Measurements from ENCODE around the gene PDE6B.
"Not testable (repeated sequence)": the region's sequence is repeated elsewhere in the genome, so short reads cannot be mapped to it uniquely, and the experiment has no call there.

The PDE6B gene

DNA sequence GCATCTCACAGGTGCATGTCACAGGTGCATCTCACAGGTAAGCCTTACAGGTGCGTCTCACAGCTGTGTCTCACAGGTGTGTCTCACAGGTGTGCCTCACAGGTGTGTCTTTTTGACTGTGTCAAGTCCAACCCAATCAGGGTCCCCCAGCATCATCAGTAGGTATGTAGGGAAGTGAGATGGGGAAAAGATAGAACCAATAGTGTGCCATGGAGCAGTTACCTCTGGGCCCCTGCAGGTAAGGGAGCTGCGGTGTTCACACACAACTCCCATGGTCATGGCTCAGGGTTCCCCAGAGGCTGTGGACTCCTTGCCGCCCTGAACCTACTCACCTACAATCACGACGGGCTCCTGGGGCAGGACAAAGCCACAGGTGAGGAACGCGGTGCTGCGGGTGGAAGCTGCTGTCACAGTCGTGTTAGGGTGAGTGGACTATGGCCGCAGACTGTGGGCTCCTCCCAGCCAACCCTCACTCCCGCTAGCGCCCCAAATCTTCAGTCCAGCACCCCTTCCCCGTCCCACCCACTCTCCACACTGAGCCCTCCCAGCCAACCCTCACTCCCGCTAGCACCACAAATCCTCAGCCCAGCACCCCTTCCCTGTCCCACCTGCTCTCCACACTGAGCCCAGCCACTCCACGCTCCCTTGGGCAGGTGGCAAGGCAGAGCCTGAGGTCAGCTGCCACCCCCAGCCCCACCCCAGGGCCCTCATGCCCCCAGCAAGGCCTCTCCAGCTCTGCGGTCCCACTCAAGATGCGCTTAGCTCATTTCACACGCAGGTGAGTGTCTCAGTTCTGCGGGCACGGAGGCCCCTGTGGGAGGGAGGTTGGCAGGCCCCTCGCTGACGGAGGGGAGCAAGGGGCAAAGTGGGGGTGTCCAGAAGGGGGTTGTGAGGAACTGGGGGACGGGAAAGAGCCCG, 2.1 kb upstream of the PDE6B start:
- FAIRE-seq, result no peak

DNA sequence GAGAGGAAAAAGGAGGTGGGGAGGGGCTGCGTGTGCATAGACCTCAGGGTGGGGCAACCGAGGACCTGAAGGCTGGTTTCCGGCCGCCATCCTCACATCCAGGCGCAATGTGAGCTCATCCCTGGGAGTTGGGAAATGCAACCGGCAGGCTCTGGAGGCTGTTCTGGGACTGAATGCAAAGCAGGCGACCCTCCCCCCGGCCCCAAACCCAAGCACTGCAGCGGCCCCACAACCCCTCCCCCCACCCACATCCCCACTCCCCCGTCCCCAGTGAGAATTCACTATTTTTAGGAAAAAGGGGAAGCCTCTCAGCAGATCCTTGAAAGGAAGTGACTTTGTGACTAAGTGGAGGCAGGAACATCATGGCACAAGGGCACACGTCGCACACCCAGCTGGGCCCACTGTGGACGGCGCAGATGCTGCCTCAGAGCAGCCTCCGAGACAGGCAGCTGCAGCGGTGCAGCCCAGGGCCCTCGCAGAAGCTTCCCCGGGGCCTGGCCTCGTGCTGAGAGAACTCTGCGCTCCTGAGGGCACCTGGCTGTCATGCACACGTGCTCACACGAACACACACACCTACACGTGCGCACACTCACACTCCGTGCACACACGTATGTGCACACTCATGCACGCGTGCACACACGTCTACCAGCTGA, 1.3 kb upstream of the PDE6B start:
- no peak for FAIRE-seq

DNA sequence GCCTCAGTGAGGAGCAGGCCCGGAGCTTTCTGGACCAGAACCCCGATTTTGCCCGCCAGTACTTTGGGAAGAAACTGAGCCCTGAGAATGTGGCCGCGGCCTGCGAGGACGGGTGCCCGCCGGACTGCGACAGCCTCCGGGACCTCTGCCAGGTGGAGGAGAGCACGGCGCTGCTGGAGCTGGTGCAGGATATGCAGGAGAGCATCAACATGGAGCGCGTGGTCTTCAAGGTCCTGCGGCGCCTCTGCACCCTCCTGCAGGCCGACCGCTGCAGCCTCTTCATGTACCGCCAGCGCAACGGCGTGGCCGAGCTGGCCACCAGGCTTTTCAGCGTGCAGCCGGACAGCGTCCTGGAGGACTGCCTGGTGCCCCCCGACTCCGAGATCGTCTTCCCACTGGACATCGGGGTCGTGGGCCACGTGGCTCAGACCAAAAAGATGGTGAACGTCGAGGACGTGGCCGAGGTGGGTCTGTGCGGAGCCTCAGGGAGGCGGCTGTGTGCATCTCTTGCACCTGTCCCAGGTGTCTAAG, 323 bp downstream of the PDE6B start:
- no peak for FAIRE-seq

DNA sequence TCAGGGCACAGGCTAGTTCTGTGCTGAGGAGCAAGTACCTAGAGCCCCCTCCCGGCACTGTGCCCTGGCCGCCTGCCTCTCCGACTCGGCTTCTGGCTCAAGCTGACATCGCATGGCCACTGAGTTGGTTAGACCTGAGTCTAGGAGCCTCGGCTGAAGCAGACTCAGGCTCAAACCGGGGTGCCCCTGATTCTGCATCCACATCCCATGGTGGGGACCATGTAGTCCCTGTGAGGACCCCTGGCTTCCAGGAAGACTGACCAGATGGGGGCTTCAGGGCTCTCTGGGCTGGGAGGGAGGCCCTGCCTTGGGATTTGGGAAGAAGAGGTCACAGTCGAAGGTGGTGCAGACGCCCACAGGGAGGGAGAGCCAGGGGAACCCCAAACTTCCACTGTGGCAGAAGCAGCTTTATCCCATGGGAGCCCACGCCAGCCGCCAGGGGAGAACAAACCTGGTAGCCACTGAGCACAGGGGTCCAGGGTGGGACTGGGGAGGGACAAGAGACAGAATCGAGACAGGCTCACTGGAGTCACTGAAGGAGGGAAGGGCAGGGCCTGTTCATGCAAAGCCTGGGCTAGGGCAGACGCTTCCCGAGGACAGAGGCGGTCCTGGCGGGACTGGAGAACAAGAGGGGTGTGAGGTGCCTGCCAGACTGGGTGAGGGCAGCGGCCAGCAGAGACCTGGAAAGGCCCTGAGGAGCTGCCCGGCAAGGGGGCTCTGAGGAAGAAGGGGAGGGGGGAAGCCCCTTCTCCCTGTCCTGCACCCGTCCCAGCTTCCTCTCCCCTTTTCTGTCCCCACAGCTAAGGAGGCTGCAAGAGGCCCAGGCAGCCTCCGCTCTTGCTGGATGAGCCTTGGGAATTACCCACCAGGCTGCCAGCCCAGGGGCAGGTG, 1.1 kb downstream of the PDE6B start:
- FAIRE-seq, result no peak

DNA sequence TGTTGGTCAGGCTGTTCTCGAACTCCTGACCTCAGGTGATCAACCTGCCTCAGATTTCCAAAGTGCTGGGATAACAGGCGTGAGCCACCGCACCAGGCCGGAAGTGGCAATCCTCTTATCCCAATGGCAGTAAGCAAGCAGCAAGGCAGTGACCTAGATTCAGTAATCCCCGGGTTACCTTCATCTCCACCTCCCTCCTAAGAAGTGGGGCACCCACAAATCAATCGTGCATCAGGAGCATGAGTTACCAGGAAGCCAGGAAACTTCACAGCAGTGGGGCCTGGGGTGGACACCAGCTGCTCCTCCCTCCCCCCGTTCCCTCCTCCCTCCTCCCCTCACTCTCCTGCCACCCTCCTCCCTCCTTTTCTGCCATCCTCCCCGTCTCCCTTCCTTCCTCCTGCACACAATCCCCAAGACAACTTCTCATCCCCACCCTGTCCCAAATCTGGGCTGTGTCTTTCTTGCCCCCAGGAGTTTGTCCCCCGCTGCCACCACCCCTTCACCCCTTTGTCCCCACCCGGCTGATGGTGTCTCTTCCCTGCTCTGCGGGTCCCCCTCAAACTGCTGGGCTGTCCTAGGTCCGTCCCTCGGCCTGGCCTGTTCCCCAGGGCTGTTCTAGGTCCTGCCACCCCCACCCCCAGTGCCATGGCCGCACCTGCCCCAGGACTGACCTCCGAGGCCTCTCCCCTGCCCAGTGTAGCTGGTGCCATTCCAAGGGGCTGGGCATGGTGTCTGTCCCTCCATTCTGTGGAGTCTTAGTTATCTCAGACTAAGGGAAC, 2.2 kb downstream of the PDE6B start:
- no peak for FAIRE-seq

DNA sequence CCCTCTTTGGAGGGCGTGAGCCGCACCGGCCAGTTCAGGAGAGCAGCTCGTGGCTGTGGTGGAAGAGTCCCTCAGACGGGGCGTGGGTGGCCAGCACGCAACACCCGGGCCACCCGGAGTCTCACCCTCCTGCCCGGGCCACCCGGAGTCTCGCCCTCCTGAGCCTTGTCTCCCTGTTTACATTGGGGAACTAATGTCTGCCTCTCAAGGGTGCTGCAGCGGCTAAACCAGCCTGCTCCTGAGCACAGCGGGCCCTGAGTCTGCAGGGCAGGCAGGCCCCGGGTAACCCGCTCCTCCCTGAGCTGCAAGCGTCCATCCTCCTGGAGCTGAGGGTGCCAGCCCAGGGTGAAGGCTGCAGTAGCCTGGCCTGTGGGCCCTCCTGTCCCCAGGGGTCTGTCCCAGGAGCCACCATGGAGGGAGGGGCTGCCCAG, 3.0 kb downstream of the PDE6B start:
- no peak for FAIRE-seq

DNA sequence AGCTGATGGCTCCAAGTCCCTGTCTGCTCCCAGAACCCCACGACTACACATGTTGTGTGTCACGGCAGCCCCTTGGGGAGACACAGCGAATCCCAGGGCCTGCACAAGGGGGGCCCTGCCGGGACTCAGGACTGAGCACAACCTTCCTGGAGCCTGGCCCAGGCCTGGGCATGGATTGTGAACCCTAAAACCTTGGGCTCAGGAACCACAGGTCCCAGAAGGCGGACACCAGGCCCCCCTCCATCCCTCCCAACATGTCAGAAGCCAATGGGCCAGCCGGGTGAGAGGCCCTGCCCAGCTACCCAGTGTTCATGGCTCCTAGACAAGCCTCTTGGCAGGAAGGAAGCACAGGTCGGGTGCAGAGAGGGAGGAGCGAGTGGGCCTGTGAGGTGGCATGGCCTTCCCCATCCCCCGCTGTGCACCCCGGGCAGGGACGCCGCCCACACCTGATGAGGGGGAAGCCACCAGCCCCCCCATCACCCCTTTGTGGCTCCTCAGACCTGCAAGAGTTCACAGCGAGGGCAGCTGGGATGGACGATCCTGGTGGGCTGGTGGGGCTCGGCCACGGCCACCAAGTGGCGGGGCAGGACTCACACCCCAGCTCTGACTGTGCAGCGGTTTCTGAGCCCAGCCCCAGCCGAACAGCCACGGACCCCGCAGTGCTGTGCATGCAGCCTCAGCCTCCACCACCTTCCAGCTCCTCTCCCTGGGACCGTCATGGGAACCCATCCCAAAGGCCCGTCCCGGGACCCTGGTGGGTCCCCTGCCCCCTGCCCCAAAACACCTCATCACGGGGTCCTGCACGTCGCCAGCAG, 3.7 kb downstream of the PDE6B start:
- no peak for FAIRE-seq

DNA sequence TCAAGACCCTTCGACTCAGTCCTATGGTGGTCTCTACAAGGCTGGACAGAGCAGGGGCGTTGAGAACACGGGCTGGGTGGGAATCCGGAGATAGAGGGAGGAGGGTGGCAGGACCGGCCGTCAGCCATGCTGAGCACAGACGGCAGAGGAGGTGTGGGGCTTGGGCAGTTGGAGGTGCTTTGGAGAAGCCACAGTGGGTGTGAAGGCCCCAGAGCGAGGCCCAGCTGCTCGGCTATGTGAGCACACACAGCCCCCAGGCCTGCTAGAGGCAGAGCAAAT, 4.2 kb downstream of the PDE6B start:
- FAIRE-seq, result no peak

DNA sequence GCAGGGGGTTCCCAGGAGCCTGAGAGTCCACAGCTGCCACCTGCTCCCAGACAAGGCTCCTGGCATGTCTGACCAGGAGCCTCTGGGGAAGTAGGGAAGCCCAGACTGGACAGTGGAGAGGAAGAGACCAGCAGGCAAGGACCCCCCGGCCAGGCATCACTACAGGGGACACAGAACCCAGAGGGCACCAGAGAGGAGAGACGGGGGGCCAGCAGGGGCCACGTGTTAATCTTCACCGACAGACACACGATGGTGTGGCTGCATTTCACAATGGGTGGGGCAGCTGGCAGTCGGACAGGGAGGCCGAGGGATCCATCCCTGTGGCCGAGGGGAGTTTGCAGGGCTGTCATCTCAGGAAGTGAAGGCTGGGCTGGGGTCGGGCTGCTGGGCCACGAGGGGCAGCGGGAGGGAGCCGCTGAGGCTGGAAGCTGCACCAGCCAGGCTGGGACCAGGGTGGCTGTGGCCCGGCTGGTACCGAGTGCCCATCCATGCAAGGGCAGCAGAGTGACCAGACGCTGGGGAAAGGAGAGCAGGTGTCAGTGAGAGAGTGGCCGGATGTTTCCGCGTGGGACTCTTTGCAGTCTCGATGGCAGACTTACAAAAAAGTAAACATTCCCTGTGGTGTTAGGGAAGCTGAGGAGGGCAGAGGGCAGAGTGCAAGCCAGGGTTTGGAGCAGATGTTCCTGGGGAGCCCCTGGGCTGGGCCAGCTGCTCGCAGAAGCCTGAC, 4.7 kb downstream of the PDE6B start:
- no peak for FAIRE-seq

DNA sequence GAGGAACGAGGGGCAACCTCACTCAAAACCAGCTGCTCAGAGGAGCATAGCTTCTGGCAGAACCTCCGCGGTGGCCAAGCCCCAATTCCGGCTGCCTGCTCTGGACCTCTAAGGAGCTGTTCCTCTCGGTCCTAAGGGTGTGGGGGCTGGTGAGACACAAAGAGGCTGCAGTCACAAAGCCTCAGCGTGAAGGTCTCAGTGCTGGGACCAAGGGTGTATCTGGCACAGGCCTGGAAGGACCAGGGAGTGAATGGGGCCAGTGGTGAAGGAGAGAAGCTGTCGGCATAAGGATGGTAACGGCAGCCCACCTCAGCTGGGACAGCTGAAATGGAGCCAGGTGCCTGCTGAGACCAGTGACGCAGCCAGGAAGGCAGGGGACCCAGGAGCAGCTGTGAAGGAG, 5.3 kb downstream of the PDE6B start:
- FAIRE-seq, result no peak

DNA sequence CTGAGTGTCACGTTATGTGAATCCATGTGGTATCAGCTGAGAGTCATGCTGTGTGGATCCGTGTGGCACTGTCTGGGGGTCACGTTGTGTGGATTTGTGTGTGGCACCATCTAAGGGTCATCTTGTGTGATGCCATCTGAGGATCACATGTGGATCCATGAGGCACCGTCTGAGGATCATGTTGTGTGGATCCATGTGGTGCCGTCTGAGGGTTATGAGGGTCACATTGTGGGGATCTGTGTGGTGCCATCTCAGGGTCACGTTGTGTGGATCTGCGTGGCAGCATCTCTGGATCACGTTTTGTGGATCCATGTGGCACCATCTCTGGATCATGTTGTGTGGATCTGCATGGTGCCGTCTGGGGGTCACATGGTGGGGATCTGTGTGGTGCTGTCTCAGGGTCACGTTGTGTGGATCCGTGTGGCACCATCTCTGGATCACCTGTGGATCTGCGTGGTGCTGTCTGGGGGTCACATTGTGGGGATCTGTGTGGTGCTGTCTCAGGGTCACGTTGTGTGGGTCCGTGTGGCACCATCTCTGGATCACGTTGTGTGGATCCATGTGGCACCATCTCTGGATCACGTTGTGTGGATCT, 6.9 kb downstream of the PDE6B start:
- no peak for FAIRE-seq

DNA sequence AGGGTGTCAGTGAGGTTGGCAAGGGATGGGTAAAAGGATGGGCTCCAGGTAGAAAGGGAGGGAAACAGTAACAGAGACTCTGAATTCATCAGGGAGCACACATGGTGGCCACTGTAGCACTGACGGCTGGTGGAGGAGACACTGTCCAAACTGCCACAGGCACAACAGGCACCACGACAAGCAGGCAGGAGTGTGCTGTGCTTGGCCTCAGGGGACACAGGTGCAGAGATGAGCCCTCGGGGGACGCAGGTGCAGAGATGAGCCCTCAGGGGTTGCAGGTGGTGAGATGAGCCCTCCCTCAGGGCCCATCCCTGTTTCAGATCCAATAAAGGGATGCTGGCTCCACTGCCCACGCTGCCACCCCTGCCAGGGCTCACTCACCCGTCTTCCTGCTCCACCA, 7.6 kb downstream of the PDE6B start:
- no peak for FAIRE-seq

DNA sequence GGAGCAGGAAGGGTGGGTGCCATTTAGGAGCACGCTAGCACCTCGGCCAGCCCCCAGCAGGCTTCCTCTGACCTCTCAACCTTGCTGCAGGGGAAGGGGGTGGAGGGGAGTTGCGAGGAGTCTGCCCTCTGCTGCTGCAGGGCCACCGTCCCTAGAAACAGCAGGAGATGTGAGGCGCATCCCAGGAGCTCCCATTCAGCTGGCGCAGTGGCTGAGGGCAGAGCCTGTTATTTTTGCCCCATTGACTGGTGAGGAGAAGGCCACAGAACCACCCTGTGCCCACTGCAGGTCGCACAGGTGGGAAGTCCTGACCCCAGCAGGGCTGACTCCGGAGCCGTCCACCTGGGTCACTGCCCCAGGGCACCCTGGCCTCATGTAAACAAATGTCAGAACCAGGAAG, 8.0 kb downstream of the PDE6B start:
- no peak for FAIRE-seq

DNA sequence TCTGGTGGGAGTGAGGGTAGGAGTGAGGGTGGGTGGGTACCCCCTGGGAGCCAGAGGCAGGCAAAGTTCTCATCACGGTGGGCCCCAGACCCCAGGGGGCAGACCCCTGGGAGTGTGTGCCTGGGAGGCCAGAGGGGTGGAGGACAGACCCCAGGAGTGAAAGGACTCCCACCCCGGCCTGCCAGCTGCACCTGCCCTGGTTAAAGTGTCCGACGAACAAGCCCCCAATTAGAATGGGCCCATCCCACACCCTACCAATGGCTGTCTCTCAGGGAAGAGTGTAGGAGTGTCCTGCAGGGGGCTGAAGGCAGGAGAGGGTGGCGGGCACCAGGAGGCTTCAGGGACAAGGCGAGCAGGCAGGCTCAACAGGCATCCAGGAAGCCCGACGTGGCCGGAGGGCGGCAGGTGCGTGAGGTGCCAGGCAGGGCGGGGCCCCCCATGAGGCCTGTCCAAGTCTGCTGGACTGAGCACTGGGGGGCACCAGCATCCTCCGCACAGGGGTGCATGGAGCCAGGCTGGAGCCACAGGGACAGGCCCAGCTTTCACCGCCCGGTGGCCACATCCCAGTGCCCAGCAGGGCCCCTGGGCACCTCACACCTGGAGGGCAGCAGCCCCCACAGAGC, 8.7 kb downstream of the PDE6B start:
- no peak for FAIRE-seq

DNA sequence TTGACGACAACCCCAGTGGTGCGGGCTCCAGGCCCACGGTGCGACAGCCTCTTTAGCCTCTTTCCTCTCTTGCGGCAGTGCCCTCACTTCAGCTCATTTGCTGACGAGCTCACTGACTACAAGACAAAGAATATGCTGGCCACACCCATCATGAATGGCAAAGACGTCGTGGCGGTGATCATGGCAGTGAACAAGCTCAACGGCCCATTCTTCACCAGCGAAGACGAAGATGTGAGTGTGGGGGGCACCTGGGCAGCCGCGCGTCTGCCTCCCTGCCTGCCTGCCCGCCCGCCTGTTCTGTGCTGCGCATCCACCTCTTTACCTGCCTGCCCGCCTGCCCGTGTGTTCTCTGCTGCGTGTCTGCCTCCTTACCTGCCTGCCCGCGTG, 9.2 kb downstream of the PDE6B start:
- no peak for FAIRE-seq

DNA sequence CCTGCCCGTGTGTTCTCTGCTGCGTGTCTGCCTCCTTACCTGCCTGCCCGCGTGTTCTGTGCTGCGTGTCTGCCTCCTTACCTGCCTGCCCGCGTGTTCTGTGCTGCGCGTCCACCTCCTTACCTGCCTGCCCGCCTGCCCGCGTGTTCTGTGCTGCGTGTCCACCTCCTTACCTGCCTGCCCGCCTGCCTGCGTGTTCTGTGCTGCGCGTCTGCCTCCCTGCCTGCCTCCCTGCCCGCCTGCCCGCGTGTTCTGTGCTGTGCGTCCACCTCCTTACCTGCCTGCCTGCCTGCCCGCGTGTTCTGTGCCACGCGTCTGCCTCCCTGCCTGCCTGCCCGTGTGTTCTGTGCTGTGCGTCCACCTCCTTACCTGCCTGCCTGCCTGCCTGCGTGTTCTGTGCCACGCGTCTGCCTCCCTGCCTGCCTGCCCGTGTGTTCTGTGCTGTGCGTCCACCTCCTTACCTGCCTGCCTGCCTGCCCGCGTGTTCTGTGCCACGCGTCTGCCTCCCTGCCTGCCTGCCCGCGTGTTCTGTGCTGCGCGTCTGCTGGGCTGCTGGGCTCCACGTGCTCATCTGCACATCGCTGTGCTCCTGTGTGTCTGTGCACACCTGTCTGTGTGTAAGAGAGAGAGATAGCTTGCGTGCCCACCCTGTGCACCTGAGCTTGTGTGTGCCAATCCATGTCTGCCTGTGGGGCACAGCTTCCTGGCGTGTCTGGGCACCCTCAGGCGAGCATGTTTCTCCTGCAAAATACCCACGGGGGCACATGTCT, 9.9 kb downstream of the PDE6B start:
- FAIRE-seq, result not testable (repeated sequence)

DNA sequence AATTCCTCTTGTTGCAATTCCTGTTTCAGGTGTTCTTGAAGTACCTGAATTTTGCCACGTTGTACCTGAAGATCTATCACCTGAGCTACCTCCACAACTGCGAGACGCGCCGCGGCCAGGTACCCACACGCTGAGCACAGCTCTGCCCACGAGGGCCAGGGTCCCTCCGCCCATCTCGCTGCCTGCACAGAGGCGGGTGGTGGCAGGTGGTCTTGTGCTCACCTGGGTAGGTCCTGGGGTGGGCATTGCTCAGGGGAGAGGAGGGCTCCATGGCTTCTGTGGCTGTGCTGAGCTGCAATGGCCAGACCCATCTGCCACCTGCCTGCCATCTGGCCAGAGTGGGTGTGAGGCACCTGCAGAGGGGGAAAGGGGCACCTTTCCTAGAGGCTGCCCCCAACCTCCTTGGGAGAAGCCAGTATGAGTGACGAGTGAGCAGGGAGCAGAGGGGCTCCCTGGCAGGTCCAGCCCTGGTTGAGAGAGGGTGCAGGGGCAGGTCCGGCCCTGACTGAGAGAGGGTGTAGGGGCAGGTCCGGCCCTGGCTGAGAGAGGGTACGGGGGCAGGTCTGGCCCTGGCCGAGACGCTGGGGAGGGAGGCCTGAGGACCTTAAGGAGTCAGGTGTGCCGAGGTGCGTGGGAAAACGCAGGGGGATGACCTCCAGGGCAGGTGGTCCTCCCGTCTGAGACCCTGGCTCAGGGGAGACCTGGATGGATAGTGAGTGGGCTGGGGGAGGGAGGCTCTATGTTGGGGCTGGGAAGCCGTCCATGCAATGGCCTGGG, 10.7 kb downstream of the PDE6B start:
- FAIRE-seq, result no peak

DNA sequence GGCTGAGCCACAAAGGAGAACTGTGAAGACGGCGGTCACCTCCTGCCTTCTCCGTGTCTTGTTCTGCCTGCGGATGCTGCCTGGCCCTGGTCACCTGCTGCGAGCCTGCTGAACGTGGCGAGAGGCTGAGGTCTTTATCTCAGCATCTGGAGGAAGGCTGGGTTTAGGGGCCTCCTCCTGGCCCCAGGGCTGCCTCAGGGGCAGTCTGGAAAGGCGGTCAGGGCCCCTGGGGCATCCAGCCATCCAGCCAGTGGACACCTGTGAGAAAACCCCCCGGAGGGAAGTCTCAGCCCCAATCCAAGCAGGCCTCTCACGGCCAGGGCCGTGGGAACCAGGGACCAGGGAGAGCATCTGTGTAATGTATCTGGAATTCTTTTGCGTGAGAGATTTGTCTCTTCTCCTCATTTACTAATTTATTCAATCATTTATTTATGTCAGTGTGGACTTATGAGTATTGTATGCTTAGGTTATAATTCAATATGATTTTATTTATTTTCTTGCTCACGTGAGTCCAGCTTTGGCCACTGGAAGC, 11.3 kb downstream of the PDE6B start:
- FAIRE-seq, result no peak
